GM21390 (cell line): ENCODE measurements around the gene PAFAH2.

Experiments
- ATAC-seq: cut with Tn5 transposase; IDR thresholded peaks from one replicate; pipeline ENCODE4 v1.9.1; 2021; ENCODE audit not compliant: unreplicated experiment

Gene PAFAH2

DNA sequence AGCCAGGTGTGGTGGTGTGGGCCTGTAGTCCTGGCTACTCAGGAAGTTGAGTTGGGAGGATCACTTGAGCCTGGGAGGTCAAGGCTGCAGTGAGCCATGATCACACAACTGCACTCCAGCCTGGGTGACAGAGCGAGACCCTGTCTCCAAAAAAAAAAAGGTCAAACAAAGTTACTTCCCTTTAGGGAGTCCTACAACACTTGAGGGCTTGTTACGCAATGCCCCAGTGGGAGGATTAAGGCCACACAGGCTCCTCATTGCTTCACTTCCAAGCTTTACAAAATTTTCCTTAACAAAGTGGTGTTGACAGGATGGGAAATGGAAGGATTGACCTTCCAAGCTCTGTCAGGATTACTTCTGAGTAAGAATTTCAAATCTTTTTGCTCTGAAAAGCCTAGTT, 17.5 kb upstream of the PAFAH2 start:
- ATAC-seq: no peak

DNA sequence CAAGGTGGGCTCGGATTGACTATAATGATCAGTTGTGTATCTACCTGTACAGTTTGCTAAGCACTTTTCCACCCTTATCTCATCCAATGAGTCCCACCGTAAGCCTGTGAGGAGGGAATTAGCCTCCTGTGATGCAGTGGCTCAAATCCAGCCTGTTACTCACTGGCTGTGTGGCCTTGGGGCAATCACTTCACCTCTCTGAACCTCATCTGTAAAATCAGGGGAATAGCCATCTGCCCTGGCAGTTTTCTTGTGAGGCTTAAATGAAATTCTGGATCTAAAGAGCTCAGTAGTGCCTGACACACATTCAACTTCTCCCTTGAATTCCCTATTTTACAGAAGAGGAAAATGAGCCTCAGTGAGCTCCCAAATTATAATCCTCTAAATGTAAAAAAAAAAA, 16.3 kb upstream of the PAFAH2 start:
- ATAC-seq: no peak

DNA sequence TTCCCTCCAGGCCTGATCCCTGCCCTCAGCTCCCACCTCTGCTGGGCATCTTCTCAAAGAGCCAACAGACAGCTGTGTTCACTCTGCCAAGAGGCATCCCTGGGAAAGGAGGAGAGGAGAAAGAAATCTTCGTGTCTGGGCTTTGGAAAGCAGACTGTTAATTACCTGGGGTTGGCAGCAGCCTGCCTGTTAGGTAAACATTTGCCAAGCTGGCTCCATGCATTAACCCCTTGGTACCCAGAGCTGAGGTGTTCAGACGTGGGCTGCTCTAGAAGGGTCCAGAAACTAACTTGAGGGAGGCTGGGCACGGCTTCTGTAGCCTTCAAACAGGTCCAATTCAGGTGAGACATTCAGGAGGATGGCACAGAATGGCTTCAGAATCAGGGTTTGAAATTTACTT, 15.0 kb upstream of the PAFAH2 start:
- no peak for ATAC-seq

DNA sequence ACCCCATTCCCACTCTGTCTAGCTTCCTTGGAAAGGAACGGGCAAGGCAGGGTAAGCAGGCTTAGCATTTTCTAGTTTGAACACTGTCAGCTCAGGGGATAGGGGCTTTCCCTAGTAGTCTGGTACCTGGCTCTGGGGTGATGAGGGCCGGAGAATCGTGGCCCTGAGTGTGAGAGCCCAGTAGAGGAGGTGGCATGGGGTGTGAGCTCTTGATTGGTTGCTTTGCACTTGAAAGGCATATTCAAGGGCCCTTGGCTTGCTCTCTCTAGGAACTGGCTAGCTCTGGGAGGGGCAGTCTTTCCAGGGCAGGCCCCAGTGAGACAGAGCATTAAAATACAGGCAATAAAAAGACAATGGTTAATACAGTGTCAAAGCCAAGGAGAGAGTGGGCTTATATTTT, 13.0 kb upstream of the PAFAH2 start:
- no peak for ATAC-seq

DNA sequence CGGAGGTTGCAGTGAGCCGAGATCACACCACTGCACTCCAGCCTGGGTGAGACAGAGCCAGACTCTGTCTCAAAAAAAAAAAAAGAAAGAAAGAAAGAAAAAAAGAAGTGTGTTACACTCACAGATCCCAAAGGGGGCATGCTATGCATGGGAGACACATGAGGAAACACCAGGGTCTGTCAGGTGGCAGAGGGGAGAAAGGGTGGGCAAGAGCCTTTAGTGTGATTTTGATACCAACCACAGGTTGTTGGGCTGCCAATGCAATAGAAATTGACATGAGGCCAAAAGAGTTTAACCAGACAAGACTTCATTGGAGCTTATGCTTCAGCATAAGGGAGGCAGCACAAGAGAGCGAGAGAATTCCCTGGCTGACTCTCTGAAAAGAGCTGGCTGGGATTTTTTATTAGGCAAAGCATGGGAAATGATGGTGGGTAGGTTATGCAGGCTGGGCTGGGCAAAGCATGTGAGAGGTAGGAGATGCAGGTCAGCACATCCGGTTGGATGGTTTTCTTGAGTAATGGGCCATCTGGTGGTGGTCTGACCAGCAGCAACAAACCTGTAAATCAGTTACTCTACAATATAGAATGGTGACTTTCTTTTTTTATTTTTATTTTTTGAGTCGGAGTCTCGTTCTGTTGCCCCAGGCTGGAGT, 12.1 kb upstream of the PAFAH2 start:
- no peak for ATAC-seq

DNA sequence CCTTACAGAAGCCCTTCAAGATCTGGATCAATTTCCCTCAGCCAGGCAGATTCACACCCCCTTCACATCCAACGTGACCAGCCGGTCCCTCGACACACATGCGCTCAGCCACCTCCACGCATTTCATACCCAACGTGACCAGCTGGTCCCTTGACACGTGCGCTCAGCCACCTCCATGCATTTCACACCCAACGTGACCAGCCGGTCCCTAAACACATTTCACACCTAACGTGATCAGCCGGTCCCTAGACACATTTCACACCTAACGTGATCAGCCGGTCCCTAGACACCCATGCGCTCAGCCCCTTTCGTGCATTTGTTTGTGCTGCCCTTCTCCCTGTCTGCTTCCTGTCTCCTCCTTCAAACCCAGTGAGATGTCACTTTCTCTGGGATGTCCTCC, 8.8 kb upstream of the PAFAH2 start:
- no peak for ATAC-seq

DNA sequence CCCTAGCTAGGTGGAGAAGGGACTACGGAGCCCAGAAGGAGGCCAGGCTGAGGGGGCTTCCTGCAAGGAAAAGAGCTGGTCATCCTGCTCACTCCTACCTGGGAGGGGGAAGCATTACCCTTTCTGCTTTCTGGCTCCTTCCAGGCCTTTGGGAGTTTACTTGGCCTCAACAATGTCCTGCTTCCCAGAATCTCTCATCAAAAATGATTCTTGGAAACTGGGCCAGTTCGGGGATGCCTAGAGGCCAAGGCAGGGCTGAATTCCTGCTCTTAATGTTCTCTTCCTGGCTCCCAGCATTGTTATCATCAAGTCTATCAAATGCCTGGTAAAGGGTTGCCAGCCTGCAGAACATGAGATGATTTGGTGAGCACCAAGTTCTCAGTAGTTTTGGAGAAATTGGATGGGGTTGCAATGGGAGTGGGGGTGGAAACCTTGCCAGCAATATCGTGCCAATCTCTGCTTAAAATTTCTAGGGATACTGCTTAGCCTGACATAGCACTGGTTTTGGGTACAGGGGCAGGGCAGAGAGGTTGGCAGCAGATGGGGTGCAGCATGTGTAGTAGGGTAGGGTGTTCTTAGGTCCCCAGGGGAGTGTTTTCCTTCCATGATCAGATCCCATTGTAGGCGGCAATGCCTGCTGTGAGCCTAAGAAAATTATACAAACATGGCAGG, 7.7 kb upstream of the PAFAH2 start:
- ATAC-seq: no peak

DNA sequence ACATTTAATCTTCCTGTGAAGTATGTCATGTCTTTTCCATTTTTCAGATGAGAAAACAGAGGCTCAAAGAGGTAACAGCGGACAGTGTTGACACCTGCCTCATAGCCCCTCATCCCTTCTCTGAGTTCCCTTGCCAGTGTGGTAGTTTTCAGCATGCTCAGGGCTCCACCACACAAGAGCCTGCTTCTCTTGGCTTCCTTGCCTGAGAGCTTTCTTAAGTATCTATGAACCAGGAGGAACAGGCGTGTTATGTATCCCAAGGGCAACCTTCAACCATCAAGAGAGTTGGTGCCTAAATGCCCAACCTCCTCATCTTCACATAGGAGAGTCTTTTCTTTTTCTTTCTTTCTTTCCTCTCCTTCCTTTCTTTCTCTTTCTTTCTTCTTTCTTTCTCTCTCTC, 5.9 kb upstream of the PAFAH2 start:
- no peak for ATAC-seq

DNA sequence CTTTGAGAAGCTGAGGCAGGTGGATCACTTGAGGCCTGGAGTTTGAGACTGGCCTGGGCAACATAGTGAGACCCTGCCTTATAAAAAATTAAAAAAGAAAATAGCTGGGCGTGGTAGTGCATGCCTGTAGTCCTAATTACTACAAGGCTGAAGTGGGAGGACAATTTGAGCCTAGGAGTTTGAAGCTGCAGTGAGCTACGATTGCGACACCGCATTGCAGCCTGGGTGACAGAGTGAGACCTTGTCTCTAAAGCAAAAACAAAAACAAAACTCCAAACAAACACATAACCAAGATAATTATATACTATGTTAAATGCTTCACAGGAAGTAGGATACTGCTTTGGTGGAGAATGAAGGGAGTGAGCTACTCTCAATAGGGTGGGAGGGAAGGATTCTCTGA, 5.4 kb upstream of the PAFAH2 start:
- no peak for ATAC-seq

DNA sequence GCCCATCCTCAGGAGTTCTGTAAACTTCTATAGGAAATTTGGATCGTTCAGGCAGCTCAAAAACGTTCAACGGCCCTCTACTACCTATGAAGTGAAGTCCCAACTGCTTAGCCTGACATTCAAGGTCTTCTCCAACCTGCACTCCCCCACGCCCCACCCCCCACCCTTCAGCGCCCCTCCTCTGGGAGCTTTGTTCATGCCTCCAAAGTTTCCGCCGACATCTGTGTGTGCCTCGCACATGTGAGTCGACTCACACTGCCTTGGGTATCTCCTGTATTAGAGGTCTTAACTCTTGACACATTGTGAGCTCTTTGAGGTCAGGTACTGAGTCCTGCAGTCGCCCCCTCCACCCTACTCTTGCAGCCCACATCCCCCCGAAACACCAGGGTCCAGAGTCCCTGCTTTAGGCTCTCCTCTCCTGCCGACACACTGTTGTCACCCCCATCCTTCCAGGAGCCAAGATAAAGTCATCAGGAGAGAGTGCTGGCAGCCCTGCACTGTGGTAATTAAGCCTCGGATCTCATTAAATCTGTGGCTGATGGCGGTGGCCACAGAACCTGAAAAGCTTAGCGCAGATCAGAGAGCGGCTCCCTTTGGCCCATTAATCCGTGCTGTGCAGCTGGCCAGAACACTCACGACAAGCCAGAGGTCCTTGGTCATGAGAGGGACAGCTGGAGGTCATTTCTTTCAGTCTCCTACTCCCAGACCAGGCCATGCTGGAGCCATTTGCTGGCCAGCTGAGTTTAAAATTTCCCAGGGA, 1.4 kb upstream of the PAFAH2 start:
- ATAC-seq: no peak

DNA sequence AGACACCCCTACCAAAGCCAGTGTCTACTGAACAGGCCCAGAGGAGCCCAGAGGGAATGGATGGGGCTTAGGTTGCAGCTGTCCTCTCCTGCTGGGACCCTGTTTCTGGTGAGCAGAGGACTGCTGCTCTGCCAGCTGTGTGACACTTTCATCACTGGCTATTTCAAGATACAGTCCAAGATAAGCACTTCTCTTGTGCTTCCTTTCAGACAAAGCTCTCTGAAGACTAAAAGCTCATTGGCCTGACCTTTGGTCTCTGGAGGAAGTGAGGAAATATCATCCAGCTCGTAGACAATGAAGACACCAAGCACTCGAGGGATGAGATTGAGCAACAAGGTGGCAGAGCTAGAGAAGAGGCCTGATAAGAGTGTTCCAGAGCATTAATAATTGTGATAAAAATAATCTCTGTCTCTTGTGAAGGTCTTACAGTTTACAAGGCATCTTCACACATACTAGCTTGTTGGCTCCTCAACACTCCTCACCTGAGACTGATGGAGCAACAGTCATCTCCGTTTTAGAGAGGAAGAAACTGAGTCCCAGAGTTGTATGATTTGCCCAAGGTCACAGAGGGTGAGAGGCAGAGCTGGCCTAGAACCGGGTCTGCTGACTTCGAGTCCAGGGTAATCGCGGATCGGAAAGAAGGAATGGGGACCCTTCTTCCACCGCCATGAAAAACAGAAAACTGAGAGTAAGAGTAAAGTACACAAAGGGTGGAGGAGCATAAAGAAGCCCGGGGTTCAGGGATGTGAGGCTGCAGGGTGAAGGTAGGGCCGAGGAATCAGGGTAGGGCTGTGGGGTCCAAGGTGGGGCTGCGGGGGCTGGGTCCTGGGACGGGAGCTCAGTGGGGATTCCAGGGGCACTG, 666 bp downstream of the PAFAH2 start:
- ATAC-seq: no peak

DNA sequence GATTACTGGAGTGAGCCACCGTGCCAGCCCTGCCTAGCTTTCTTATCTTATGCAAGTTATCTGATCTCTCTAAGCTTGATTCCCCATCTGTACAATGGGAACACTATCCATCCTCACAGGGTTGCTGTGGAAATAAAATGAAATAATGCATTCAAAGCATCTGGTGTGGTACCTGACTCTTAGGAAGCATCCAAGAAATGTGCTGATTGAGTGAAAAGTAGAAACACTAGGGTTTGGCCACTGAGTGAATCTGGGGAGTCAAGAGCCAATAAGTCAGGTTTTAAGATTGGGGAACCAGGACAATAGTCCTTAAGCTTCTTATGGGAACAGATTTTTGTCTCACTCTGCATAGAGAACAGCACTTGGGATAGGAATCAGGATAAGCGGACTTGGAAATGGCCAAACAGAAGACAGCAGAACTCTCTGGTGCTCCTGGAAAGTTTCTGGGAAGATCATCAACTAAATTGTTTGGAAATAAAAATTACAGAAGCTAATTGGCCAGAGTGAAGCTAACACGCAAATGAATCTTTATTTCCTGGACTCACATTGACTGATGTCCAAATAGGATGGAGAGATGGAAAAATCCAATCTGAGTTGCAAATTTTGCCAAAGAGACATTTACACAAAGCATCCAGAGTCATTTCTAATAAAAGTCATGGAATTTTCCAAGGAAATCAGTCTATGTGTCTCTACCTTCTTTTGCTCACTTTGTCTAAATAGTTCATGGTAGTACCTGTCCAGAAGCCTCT, 3.3 kb downstream of the PAFAH2 start:
- no peak for ATAC-seq

DNA sequence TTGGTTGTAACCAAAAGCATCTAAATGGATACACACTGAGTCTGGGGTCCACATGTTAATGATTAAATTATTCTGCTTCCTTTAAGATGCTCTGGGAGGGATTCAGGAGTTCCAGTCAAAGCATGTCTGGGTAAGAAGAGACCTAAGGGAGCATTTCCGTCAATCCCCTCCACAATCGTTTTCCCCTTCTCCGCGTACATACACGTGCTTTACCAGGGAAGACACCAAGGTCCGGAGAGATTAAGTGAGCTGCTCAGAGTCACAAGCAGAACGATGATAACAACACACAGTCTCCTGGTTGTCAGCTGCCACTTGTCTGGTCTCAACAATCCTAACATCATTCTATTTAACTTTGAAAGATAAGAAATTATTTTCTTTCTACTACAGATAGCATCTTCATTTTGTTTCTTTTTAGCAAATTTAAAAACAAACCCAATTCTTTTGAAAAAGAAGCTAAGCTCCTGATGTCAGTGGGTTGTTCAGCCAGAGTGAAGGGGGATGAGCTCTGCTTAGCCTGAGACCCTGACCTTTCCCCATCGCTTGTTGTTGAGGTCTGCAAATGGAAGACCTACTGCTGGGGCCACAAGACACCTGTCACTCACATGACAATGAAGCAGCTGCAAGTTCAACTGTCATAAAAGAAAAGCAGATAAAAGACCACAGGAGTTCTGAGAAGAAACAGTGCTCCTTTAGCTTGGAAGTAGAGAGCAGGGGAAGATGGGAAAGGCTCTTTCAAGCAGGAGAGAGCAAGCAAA, 4.5 kb downstream of the PAFAH2 start:
- ATAC-seq: no peak

DNA sequence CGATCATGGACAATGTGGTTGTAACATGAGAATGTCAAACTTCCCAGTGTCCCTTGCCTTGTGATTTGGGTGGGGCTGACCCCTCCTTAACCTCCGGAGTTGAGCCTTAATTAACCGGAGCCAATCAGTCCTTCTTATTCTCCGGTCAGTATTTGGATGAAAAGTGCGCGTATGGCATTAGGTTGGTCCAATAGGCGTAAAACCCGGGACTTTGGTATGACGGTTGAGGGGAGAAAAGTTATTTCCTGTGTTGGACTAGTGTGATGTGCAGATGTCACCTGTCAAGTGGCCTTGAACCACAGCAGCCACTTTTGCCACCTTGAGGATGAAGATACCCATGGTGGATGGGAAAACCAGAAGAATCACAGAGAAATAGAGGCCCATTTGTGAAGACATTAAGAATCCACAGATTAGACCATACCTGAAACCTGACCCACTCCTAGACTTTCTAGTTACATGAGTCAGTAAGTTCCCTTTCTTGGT, 5.1 kb downstream of the PAFAH2 start:
- no peak for ATAC-seq

DNA sequence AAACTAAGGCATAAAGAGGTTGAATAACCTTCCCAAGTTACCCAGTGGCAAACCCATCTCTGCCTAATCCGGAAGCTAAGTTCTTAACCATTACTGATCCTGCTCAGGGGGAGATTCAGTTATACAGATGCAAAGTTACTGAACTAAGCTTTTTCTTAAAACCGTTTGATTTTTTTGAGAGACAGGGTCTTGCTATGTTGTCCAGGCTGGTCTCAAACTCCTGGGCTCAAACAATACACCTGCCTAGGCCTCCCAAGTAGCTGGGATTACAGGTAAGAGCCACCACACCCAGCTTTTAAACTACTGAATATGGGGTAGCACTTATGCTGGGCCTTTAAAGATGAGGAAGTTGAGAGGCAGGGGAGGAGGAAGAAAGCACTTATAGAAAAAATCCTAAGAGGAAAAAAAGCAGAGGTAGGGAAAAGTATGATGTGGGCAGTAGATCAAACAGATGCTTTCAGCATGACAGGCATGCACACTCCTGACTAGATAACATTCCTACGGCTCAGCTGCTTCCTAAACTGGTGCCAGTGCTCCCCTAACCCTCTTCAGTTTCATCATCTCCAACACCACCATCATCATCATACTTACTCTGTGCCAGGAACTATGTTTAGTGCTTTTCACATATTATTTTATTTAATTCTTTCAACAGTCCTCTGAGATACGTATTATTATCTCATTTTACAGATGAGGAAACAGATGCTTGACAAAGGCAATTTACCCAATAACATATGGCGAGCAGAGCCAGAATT, 5.8 kb downstream of the PAFAH2 start:
- ATAC-seq: no peak

DNA sequence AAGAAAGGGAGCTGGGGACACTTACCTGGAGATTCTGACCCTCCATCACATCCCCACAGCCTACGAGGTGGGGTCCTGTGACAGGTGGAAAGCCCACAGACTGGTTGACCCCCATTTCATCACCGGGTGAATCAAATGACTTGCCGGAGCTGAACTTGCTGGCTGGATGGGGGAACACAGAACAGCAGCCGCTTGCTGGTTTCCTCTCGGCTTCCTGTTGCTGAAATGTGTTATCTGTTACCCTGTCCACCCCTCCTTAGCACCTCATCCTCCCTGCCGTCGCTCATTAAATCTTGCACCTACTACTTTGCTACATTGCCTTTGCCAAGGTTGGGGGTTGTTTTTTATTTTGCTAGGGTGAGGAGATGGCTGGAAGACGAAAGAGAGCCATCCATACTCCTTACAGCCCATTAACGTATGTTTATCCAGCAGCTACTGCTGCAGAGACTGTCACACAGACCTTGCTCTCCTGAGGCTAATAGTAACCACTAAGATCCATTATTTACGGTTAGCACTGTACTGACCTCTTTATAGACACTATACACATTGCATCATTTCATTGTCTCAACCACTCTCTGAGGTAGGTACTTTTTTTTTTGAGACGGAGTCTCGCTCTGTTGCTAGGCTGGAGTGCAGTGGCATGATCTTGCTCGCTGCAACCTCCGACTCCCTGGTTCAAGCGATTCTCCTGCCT, 7.0 kb downstream of the PAFAH2 start:
- no peak for ATAC-seq

DNA sequence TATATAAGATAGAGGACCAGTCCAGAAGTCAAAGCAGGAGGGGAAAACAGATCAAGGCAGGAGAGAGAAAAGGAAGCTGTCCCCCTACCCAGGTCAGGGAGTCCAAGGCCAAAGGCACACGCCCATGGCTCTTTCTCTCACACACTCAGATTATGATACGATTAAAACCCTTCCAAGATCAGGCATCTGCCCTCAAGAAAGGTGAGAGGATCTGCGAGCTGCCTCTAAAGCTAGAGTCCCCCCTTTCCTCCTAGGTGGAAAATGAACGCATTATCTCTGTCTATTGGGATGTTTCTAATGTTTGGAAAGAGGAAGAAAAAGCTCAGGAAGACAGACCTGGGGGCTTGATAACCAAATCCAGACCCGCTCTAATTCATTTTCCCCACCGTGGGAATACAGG, 7.6 kb downstream of the PAFAH2 start:
- ATAC-seq: no peak

DNA sequence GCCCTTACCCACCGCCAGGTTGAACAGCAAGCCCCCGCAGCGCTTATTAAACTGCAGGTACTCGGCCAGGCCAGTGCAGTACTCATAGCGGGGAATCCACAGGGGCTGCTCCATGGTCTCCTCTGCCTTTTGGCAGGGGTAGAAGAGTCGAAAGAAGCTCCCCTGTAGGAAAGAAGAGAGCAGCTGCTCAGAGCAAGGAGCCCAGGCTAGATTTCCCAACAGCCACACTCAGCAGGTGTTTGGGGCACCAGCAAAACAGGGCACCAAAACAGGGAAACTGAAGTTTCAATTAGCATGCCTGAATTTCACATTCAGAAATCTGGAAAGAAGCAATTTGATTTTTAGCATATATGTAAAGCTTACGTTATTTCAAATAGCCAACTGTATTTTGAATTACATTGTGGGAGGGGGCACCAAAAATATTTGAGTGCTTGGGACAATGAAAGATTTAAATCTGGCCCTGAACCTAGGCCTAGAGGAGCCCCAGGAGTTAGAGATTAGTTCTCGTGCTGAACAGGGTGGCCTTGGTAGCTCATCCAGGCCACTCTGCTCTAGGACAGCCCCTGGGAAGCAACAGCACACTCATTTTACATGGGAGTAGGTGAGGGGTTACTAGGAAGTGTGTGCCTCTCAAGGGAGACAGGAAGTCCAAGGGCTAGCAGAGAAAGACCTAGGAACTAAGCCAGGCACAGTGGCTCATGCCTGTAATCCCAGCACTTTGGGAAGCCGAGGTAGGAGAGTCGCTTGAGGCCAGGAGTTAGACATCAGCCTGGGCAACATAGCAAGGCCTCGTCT, 8.2 kb downstream of the PAFAH2 start:
- ATAC-seq: no peak
